ENCODE measurements around the gene NFASC.

GRCh38 chr1:204883405-204883804 is 12.7 kb downstream of the NFASC start:
- TF ChIP-seq POLR2A (IDR thresholded peaks at IDR 0.05) (no peak), CTCF (IDR thresholded peaks at IDR 0.05) (no peak)
